HG03521 (cell line): ENCODE measurements around the gene NPR3.

Experiments
- ATAC-seq: cut with Tn5 transposase; IDR thresholded peaks from one replicate; pipeline ENCODE4 v1.9.1; 2021; ENCODE audit warnings: mild to moderate bottlenecking, moderate library complexity; ENCODE audit not compliant: unreplicated experiment

NPR3 gene

DNA sequence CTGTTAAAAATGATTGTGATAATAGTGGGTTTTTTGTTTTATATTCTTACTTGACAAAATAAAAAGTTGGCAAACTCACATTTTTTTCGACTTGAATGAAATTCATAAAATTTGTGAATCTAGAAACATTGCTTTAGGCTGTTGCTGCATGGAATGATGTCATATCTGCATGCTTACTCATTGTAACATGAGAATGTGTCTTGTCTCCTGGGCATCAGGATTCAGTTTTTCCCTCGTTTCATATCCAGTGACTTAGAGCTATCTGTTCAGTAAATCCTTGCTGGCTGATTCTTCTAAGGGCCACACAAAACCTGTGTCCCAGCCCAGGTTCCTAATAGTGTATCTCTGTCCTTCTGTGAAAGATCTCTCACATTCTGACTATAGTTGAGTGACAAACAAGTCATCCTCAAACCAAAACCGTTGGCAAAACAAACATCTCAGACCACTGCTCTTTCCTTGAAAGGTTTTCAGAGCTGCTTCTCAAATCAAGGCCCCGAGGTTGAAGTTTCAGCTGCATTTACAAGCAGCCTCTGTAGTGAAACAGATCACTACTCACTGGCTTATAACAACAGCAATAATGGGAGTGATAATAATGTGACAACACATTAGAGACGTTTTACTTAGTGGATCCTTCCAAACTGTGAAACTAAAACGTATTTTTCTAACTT lies 95.0 kb downstream of the NPR3 start:
- no peak for ATAC-seq

- no peak for ATAC-seq
These were observed 97.7 kb downstream of the NPR3 start for GRCh38 chr5:32808783-32809182.

GRCh38 chr5:32810804-32811203 lies 99.7 kb downstream of the NPR3 start:
- no peak for ATAC-seq

GRCh38 chr5:32812399-32812798 lies 101.3 kb downstream of the NPR3 start:
- no peak for ATAC-seq

DNA sequence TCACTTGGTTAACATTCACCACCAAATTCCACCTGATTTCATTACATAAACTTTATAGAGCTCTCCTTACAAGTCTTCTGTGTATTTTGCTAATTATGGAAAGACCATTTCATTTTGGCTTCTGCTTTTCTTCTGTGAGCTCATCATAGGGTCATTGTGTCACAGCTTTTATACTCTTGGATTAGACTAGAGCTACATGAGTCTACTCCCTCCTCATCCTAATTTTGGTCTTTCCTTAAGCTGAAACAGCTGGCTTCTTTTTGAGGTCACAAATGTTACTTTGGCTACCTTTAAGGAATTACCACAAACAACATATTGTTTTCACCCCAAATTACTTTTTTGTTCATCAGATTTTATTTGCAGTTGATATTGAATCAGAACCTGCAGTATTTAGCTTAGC lies 103.0 kb downstream of the NPR3 start:
- ATAC-seq, result no peak

- ATAC-seq, result no peak
These were observed 103.5 kb downstream of the NPR3 start for GRCh38 chr5:32814620-32815019.

DNA sequence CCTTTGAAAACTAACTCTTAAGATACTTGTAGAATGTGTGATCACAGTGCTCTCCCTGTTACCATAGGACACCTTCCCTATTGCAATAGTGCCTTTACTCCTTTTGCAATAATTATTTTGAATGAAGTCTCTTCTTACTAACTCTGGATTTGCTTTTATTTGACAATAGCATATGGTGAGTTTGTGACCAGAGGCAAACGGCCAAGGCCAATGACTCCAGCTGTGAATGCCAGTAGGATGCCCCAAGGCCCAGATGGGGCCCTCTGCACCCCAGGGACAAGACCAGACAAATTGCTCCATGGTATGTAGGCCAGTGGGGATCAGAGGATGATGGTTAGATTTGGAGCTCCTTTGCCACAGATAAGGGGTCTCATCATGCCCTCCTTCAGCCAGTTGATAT lies 116.9 kb downstream of the NPR3 start:
- ATAC-seq, result no peak

DNA sequence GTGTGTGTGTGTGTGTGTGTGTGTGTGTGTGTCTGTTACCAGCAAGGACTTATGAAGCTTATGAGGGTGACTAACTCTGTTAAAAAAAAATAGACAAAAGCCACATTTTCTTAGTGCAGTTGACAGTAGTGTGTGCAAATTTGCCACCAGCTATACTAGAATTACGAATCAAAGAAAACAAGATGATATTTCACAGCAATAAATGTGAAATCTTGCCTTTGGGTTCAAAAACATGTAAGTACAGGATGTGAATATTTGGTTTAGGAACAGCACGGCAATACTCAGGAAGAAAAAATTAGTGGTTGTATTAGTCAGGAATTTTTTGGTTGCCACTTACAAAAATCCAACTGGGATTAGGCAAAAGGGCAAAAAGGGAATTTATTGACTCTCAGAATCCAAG lies 117.4 kb downstream of the NPR3 start:
- ATAC-seq, result no peak

DNA sequence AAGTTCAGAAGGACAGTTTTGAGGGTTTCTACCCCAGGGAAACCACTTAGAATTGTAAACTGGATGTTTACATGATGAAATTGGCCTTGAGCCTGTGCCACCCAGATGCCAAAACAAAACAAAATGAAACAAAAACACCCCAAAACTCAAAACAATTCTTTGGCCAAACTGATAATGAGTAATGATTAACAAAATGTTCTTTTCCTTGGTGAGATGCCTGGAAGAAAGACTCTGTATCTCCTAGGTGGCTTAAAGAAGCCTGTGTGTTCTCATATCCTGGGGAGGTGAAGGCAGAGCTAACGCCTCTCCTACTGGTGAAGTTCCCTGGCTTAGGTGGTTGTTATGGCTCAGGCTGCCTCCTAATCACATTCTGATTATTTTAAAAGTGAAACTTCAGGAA lies 120.5 kb downstream of the NPR3 start:
- no peak for ATAC-seq

- ATAC-seq, result no peak
These were observed 122.0 kb downstream of the NPR3 start for GRCh38 chr5:32833127-32833526.

- no peak for ATAC-seq
These were observed 122.5 kb downstream of the NPR3 start for GRCh38 chr5:32833663-32834062.

DNA sequence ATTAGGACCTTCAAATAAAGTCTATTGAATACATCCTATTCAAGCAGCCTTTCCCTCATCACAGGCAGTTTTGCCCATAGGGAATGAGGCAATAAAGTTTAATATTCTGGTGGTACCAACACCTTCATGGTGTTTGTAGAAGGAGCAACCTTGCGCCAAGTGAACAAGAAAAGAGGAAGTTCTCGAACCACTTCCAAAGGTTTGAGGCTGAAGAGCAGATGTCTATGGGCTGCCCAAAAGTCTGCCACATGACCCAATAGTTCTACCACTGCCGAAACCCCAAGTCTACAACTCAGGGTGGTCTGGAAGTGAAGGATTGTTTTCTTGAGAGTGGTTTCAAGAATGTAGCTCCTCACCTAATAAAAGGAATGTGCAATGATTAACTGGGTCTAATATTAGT lies 123.1 kb downstream of the NPR3 start:
- no peak for ATAC-seq

- ATAC-seq, result no peak
These were observed 125.1 kb downstream of the NPR3 start for GRCh38 chr5:32836176-32836575.

- ATAC-seq, result no peak
These were observed 126.1 kb downstream of the NPR3 start for GRCh38 chr5:32837211-32837610.

DNA sequence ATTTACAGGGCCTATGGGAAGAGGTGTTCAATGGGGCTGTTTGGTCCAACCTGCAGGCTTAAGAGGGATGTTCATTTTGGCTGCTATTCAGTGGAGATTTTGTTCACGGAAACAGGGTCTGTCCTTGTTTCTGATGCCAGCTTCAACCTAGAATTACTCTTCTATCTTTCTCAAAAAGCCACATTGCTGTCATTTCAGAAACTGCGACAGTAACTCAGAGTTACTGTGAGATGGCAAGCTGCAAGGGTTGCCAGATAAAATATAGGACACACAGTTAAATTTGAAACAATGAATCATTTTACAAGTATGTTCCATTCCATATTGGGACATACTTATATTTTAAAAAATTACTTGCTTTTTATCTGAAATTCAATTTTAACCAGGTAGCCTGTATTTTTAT lies 128.0 kb downstream of the NPR3 start:
- ATAC-seq, result no peak

GRCh38 chr5:32840606-32841005 lies 129.5 kb downstream of the NPR3 start:
- ATAC-seq, result no peak
